CMK (cell line): ENCODE data around the gene SRP68.

ENCODE experiments used
- DNase-seq: peaks from one replicate; pipeline ENCODE4 v3.0.0-alpha.2; 2010; ENCODE audit warnings: low read depth

SRP68 gene

DNA sequence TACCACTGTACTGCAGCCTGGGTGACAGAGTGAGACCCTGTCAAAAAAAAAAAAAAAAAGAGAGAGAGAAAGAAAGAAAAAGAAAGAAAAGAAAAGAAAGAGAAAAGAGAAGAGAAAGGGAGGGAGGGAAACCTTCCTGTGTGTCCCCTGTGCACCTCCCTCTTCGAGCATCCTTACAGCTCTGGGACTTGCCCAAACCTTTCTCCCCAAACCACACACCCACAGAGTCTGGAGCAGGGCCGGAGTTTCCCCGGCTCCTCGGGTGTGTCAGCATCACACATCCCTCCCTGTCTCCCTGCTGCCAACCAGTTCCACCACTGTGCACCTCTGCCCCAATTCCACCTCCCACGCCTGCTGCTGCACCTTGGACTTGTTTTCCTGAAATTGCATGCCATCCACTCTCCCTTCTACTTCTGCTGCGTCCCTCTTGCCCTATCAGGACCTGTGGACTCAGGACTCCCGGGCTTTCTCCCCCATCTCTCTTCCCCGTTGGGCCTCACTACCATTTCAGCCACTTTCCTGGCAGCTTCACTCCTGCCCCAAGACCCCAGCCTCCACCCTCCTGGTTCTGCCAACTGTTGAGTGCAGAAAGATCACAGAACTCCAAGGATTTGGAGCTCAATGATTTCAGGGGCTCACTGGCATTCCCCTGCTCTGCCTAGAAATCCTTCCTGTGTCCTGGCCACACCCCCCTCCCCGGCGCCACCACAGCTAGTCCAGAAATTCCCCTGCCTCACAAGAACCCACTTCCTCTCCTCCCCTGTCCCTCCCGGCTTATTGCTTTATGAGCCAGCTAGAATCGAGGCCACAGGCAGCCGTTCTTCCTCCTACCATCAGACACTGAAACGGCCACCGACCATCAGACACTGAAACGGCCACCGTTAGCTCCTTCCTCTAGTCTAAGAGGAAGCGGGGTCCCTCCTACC is 75.4 kb downstream of the SRP68 start:
- peak; percentile 78 for DNase-seq

DNA sequence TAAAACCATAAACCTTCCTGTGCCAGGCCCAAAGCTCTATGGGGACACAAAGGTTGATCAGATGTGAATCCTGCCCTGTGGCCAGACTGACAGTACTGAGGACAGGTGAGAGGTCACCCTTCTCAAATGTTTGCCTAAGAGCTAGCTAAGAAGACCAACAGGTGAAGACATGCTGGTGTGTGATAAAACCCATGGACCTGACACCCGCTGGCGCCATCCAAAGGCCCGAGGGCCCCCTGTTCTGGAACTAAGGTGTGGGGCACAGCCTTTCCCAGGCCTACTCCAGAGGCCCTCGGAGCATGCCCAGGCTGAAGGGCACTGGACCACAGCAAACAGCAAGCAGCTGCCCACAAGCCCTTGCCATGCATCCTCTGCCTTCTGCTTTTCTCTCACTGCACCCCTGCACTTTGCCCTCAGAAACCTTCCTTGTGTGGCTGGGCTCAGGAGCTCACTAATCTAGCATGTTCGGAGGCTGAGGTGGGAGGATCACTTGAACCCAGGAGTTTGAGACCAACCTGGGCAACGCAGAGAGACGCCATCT is 76.9 kb downstream of the SRP68 start:
- DNase-seq: no peak

DNA sequence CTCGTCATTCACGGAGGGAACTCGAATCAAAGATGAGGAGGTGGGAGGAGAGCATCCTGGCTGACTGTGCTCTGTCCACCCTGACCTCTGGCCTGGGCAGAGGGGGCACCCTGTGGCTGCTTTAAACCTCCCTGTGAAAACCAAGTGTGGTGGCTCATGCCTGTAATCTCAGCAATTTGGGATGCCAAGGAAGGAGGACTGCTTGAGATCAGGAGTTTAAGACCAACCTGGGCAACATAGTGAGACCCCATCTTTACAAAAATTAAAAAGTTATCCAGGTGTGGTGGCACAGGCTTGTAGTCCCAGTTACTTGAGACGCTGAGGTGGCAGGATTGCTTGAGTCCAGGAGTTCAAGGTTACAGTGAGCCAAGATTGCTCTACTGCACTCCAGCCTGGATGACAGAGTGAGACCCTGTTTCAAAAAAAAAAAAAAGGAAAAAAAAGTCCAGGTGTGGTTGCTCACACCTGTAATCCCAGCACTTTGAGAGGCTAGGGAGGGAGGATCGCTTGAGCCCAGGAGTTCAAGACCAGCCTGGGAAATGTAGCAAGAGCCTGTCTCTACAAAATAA is 77.4 kb downstream of the SRP68 start:
- DNase-seq: no peak

DNA sequence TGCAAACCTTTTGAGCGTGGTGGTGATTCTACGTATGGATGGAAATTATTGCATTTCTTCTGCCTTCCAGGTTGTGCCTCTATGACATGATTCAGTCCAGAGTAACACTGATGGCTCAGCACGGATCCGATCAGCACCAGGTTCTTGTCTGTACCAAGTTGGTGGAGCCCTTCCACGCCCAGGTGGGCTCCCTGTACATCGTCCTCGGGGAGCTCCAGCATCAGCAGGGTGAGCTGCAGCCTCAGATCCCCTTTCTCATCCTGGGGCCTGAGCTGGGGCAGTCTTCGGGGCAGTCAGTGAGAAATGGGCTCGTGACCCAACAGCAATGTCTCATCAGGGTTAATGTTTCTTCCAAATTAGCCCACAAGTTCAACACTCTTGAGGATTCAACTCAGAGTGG is 80.9 kb downstream of the SRP68 start:
- no peak for DNase-seq
